ENCODE results near the gene IL36A. TPM values are rescaled to one million over a fixed set of nuclear protein-coding genes. Genes with fewer than 3 reads are reported as not detected.

IL36A gene
- total RNA-seq, 1 experiment from 2014 or later: not detected

- intact Hi-C loops (cut with micrococcal nuclease; ENCODE audit: unreplicated experiment): loop anchor here (5.0 kb wide), 1 partner anchor 66 kb away; no protein-coding TSS in a partner anchor
- ChIA-PET CTCF (no interaction called here), POLR2A (ENCODE audit: unreplicated experiment) (no interaction called here)
- no peak overlapping the region for H3K4me2 ChIP-seq
- peaks cover 19% of the 10 kb centered on the region for H3K4me1 ChIP-seq (replicated peaks; ENCODE audit: insufficient read depth)
- H3K27ac ChIP-seq: no peak overlapping the region
- no peaks in the 10 kb centered on the region for H3K79me2 ChIP-seq (ENCODE audit: low read depth)
- no peak overlapping the region for H2AFZ ChIP-seq
- no peaks in the 10 kb centered on the region for H4K20me1 ChIP-seq (ENCODE audit: insufficient read depth)
- no peaks in the 10 kb centered on the region for H3K27me3 ChIP-seq (ENCODE audit: insufficient read depth, low read depth)
- no TSS peak for BruUV-seq (replicated peaks)
- no peak for TF ChIP-seq EZH2 (IDR thresholded peaks at IDR 0.05; ENCODE audit: low read depth)
- TF ChIP-seq, protein P1, sequence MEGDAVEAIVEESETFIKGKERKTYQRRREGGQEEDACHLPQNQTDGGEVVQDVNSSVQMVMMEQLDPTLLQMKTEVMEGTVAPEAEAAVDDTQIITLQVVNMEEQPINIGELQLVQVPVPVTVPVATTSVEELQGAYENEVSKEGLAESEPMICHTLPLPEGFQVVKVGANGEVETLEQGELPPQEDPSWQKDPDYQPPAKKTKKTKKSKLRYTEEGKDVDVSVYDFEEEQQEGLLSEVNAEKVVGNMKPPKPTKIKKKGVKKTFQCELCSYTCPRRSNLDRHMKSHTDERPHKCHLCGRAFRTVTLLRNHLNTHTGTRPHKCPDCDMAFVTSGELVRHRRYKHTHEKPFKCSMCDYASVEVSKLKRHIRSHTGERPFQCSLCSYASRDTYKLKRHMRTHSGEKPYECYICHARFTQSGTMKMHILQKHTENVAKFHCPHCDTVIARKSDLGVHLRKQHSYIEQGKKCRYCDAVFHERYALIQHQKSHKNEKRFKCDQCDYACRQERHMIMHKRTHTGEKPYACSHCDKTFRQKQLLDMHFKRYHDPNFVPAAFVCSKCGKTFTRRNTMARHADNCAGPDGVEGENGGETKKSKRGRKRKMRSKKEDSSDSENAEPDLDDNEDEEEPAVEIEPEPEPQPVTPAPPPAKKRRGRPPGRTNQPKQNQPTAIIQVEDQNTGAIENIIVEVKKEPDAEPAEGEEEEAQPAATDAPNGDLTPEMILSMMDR (conservative IDR thresholded peaks at IDR 0.05): no peak
- no peaks in the 10 kb centered on the region for H3K9me2 ChIP-seq (ENCODE audit: insufficient read depth)
- H3F3A ChIP-seq (ENCODE audit: insufficient read depth, low read depth): peaks cover 20% of the 10 kb centered on the region
- H3K9me3 ChIP-seq (ENCODE audit: insufficient read depth, low read depth): peaks cover 10% of the 10 kb centered on the region; the same call in 1 of the 2 replicates
- DNase-seq: no peak
- H3K4me3 ChIP-seq: no peak overlapping the region
- peaks cover 2% of the 10 kb centered on the region; the same call in 1 of the 2 replicates for H3K36me3 ChIP-seq (ENCODE audit: low read depth)
Observed at GRCh38 chr2:113011108-113011507, 5.8 kb downstream of the IL36A start.

- Histone ChIP-seq H3K27ac (peak overlapping the region; percentile 74), H3K4me3 (no peak overlapping the region)
Observed at GRCh38 chr2:113012436-113013335, 7.4 kb downstream of the IL36A start.

DNA sequence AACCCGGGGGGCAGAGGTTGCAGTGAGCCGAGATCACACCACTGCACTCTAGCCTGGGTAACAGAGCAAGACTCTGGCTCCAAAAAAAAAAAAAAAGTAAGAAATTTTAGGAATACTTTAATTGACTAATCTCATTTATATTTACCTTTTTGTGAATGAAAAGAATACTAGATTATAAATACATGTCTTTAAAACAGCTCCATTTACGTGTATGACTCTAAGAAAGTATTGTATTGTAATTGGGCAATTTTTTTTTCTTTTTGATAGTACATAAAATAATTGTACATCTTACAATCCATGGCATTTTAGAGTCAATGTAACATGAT lies 8.0 kb downstream of the IL36A start:
- Histone ChIP-seq H3K79me2 (ENCODE audit: low read depth) (no peaks in the 10 kb centered on the region), H3K9me2 (ENCODE audit: insufficient read depth) (no peaks in the 10 kb centered on the region), H3K4me3 (no peak overlapping the region), H3K36me3 (ENCODE audit: low read depth) (peaks cover 2% of the 10 kb centered on the region; the same call in 1 of the 2 replicates), H3K27ac (peak overlapping the region; percentile 74), H2AFZ (no peak overlapping the region), H4K20me1 (ENCODE audit: insufficient read depth) (no peaks in the 10 kb centered on the region), H3K4me2 (no peak overlapping the region), H3K4me1 (replicated peaks; ENCODE audit: insufficient read depth) (peaks cover 19% of the 10 kb centered on the region), H3K27me3 (ENCODE audit: insufficient read depth, low read depth) (no peaks in the 10 kb centered on the region), H3F3A (ENCODE audit: insufficient read depth, low read depth) (peaks cover 20% of the 10 kb centered on the region), H3K9me3 (ENCODE audit: insufficient read depth, low read depth) (peaks cover 10% of the 10 kb centered on the region; the same call in 1 of the 2 replicates)
- TF ChIP-seq, protein P1 (conservative IDR thresholded peaks at IDR 0.05): no peak
- TF ChIP-seq EZH2 (IDR thresholded peaks at IDR 0.05; ENCODE audit: low read depth): no peak
- intact Hi-C loops (cut with micrococcal nuclease; ENCODE audit: unreplicated experiment): loop anchor here (5.0 kb wide), 1 partner anchor 64 kb away; no protein-coding TSS in a partner anchor
- BruUV-seq (replicated peaks): no TSS peak
- no peak for DNase-seq
- ChIA-PET CTCF (no interaction called here), POLR2A (ENCODE audit: unreplicated experiment) (no interaction called here)

More at GRCh38 chr2:113012436-113013335, 7.4 kb downstream of the IL36A start:
- Histone ChIP-seq H3K4me1 (replicated peaks; ENCODE audit: insufficient read depth) (peaks cover 19% of the 10 kb centered on the region), H3F3A (ENCODE audit: insufficient read depth, low read depth) (peaks cover 20% of the 10 kb centered on the region), H4K20me1 (ENCODE audit: insufficient read depth) (no peaks in the 10 kb centered on the region), H3K4me2 (0 out of 2 replicates have a peak overlapping the region, but pooled peaks have one; percentile 3), H3K79me2 (ENCODE audit: low read depth) (no peaks in the 10 kb centered on the region), H2AFZ (no peak overlapping the region), H3K27me3 (ENCODE audit: insufficient read depth, low read depth) (no peaks in the 10 kb centered on the region), H3K9me2 (ENCODE audit: insufficient read depth) (no peaks in the 10 kb centered on the region), H3K36me3 (ENCODE audit: low read depth) (peaks cover 2% of the 10 kb centered on the region; the same call in 1 of the 2 replicates), H3K9me3 (ENCODE audit: insufficient read depth, low read depth) (peaks cover 10% of the 10 kb centered on the region; the same call in 1 of the 2 replicates)
- CTCF ChIA-PET: no interaction called here
- POLR2A ChIA-PET (ENCODE audit: unreplicated experiment): no interaction called here
- peak; percentile 27 to 84 for DNase-seq
- intact Hi-C loops (cut with micrococcal nuclease; ENCODE audit: unreplicated experiment): loop anchor here (5.0 kb wide), 1 partner anchor 65 kb away; no protein-coding TSS in a partner anchor
- no peak for TF ChIP-seq EZH2 (IDR thresholded peaks at IDR 0.05; ENCODE audit: low read depth)
- TF ChIP-seq, protein P1 (conservative IDR thresholded peaks at IDR 0.05): no peak
- BruUV-seq (replicated peaks): no TSS peak
